Stimulated activated CD8-positive, alpha-beta memory T cell treated with anti-CD3 and anti-CD28 coated beads, Interleukin-4, amount 100 ng/mL, for 24 hours (primary cell): ENCODE measurements around the gene TSHZ1.

ENCODE experiments used
- DNase-seq: peaks from one replicate; pipeline ENCODE4 v3.0.0-alpha.2; 2020; ENCODE audit warnings: low read depth

The TSHZ1 gene, protein sequence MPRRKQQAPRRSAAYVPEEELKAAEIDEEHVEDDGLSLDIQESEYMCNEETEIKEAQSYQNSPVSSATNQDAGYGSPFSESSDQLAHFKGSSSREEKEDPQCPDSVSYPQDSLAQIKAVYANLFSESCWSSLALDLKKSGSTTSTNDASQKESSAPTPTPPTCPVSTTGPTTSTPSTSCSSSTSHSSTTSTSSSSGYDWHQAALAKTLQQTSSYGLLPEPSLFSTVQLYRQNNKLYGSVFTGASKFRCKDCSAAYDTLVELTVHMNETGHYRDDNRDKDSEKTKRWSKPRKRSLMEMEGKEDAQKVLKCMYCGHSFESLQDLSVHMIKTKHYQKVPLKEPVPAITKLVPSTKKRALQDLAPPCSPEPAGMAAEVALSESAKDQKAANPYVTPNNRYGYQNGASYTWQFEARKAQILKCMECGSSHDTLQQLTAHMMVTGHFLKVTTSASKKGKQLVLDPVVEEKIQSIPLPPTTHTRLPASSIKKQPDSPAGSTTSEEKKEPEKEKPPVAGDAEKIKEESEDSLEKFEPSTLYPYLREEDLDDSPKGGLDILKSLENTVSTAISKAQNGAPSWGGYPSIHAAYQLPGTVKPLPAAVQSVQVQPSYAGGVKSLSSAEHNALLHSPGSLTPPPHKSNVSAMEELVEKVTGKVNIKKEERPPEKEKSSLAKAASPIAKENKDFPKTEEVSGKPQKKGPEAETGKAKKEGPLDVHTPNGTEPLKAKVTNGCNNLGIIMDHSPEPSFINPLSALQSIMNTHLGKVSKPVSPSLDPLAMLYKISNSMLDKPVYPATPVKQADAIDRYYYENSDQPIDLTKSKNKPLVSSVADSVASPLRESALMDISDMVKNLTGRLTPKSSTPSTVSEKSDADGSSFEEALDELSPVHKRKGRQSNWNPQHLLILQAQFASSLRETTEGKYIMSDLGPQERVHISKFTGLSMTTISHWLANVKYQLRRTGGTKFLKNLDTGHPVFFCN (N-terminal part only)

GRCh38 chr18:75210274-75211001, at the start of gene TSHZ1:
TSS of gene TSHZ1 (plus strand) at chr18:75210797. CDS start at chr18:75211877, 1,080 bp downstream.
- DNase-seq = no peak

- no peak for DNase-seq
Measured at GRCh38 chr18:75161256-75162028, 49.2 kb upstream of the TSHZ1 start.

GRCh38 chr18:75162467-75162866, 48.1 kb upstream of the TSHZ1 start:
- DNase-seq = no peak

DNA sequence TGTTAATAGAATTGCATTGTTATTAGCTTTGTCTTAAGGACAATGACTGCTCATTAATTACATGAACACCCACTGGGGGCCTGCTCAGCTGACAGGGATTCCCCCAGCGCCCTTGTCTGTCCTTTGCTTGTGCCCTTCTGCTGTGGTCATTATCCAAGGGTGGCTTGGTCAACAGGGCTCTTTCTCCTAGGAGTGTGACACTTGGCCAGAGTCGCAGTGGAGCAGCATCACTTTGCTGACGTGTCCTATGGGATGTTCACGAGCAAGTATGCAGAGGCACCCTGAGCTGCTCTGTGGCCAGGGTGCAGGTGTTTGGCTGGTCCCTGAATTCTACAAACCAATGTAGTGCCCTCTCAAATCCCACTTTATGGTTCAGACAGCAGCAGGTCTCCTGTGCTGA, 47.6 kb upstream of the TSHZ1 start:
- DNase-seq = no peak

DNA sequence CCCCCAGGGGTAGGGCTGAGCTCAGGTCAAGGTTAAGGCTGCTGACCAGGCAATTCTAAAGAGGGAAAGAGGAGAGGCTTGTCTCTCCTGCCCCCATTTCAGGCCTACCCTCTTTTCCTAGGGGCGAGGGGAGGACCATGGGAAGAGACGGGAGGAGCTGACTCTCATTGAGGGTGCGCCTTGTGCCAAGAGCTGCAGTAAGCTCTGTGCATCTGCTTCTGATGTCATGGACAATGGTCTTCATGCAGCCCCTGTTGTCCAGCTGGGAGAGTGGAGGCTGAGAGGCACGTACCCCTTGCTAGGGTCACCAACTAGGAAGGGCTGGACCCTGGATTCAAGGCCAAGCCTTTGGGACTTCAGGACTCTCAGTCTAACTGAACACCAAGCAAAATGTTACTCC, 46.9 kb upstream of the TSHZ1 start:
- DNase-seq = no peak

DNA sequence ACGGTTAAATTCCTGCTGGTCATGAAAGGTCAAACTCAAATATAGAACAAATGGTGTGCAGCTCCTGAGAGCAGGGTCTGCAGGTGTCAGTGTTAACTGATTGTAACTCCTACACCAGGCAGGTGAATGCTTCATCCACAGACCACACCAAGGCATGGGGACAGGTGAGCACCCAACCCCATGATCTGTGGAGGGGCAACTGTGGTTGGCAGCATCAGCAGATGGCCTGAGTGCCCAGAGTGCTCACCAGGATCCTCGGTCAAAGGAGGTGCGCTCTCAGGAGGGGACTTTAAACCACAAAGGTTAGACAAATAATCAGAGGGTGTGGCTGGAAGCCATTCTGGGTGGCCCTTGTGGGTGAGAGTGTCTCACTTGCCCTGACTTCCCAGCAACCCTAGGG, 46.1 kb upstream of the TSHZ1 start:
- no peak for DNase-seq

DNA sequence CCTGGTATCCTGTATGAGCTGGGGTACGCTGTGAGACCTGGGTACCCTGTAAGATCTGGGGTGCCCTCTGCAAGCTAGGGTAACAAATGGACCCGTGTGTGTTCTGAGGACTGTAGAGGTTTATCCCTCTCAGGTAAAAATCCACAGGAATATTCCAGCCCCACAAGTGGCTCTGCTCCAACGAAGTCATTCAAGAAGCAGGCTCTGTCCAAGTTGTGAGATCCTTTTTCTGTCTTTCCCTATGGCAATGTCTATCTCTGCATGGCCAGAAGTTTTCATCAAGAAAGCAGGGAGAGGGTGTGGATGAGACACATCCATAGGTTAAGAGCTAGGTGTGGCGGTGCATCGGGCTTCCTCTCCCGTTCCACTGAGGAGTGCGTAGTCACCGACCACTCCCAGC, 44.7 kb upstream of the TSHZ1 start:
- DNase-seq = no peak

DNA sequence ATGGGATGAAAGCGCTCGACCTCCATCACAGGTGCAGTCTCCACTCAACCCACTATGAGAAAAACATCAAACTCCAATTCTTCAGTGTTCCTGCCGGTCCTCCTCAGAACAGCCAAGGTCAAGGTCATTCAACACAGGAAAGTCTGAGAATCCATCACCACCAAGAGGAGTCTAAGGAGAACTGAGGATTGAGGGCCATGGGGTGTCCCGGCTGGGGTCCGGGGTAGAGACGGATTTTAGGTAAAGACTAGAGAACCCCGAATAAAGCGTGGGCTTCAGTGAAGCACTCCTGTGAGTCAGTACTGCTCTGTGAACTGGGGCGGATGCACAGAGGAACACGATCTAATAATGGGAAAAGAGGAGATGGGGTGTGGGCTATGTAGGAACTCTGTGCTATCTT, 43.5 kb upstream of the TSHZ1 start:
- no peak for DNase-seq

DNA sequence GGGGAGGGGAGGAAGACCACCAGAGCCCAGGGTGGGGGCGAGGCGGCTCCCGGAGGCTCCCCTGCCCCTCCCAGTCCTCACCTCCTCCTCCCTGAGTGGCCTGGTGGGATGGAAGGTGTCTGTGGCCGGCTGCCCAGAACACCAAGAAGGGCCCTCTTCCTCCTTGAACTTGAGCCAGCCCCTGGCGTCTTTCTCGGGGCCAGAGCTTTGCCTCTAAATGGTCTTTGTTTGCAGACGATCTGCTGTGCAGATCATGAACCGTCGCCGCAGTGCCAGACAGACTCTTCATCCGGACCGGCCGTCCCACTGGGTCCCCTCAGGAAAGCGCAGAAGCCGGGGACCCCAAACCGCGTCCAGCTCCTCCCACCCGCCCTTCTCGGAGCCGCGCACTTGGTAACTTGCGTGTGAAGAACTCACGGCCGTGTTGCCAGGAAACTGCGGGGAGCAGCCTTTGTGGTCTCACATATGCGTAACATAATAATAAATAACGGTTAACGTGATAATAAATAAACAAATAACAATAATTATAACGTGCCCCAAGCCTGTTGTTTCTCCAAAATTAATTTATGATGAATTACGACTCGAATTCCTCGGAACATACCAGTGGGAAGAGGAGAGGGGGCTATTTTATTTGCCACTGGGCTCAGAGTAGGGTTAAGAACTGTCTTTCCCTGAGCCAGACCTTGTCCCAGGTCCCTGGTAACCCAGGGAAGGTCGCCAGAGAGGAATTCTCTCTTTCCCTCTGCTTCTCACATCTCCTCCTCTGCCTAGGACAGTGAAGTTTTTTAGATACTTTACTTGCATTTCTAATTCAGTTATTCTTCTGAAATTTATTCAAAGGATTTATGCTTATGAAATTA, 42.6 kb upstream of the TSHZ1 start:
- DNase-seq = no peak

DNA sequence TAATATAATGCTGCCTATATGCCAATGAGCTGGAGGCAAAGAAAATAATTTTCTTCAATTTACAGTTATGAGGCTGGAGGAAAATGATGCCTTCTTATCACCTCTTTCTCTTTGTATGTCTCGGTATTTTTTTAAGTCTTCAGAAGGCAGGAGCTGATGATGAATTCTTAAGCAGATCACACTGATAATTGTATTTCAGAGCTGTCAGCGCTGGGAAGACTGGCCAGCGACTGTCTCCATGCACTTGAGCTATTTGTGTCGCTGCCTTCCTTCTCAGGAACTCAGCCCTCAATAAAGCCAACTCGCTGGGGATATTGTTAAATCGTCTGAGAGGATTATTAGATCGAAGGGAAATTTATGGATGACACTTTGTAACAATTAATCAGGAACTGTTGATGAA, 42.0 kb upstream of the TSHZ1 start:
- DNase-seq = no peak

DNA sequence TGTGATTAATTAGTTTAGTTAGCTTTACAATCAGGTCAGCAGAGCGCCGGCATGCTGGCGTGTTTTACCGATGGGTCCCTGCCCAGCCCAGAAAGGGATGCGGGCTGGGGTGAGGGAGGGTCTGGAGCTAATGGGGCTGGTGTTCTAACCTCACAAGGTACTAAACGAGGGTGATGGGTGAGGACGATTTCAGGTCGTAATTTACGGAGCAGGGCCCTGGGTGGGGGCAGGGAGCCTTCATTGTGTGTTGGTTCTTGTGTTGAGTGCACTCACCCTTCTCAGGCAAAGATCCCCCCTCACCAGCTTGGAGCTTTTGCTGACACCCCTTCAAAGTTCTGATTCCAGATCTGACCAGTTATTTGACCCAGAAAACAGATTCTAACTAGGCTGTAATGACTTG, 41.2 kb upstream of the TSHZ1 start:
- DNase-seq = no peak

DNA sequence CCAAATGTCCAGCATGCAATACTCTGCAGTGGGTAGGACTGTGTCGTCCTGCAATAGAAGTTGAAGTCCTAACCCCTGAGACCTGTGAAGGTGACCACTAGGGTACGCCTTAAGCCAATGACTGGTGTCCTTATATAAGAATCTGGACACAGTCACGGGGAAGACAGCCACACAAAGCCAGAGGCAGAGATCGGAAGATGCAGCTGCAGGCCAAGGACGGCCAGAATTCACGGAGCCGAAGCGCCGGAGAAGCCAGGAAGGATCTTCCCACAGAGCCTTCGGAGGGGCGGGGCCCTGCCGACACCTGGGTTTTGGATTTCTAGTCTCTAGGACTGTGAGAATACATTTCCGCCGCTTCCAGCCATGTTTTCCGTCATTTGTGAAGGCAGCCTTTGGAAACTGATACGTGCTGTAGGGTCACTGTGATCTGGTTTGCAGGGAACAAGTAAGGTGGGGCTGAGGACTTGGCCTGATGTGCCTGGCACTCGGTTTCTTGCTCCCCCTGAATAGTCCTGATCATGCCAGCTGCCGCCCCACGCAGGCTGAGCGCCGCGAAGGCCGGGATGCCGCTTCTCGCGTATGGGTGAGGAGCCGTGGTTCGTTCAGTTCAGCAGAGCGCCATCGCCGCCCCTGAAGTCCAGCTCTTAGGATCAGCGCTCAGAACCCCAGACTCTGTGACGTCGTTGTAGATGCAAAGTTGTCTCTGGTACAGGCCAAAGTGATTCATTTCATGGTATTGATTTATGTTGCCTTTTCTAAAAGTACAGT, 40.4 kb upstream of the TSHZ1 start:
- no peak for DNase-seq

DNA sequence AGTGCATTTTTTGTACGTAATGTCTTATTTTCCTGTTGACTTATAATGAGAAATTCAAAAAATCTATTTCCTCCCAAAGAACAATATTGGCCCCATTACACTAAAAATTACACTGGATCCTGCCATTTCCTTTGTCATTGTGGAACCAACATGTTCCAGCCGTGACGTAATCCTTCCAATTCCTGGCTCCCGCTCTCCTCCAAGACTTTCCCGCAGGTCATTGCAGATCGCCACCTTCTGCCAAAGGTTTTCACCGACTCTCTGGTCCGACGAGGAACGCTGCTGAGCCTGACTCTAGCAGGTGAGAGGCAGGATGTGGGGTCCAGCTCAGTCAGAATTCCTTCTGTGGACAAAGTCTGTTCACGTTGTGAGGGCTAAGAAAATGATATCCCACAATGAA, 39.7 kb upstream of the TSHZ1 start:
- DNase-seq = no peak

- DNase-seq = no peak
Measured at GRCh38 chr18:75172299-75173124, 38.1 kb upstream of the TSHZ1 start.

GRCh38 chr18:75173125-75173432, 37.5 kb upstream of the TSHZ1 start:
- no peak for DNase-seq

DNA sequence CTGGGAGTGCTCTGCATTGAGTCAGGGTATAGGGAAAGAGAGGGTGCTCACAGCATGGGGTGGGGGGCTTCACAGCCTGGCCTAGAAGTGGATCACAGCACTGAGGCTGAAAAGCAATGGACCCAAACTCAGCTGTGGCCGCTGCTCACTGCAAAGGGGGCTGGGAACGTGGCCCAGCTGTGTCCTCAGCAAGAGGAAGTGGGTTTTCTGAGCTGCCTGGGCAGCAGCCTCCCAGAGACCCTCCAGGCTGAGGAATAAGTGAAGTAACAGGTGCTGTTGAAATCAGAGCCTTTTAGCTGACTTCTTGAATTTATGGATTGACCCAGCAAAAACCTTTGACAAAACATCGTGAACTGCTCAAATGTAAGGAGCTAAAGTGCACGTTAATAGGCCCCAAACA, 36.9 kb upstream of the TSHZ1 start:
- no peak for DNase-seq

GRCh38 chr18:75176849-75177248, 33.7 kb upstream of the TSHZ1 start:
- no peak for DNase-seq

- no peak for DNase-seq
Measured at GRCh38 chr18:75178376-75178775, 32.2 kb upstream of the TSHZ1 start.
